ENCODE results near the gene TAGLN2.
A peak's percentile ranks its signal among the peaks of the same experiment; 100 is the strongest.

The TAGLN2 gene

DNA sequence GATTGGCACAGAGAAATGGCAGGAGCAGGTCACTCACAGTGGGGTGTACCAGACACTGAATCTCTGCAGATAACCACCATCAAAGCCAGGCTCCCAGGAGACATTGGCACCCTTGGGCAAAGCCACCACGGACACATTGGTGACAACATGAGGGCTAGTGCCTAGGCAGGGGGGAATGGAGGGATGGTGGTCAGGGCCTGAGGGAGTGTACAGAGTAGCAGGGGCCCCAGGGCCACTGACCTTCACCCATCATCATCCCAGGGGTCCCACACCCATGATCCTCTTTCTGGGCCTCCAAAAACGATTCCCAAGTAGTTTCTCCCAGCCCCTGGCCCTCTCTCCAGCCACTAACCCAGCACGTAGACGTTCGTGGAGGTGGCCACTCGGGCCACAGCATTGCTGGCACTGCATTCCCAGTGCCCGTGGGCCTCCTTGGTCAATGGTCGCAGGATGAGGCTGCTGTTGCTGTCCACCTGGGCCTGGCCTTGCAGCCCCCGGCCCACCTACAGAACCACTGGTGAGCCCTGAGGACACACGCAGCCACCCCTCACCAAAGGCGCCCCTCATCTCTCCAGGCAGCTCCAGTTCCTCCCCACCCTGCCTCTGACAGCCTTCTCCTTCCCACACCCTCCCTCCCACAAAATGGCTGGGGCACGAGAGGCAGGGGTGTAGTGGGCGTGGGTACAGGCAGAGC lies 5.9 kb upstream of the TAGLN2 start:
- no peak overlapping the region for H3K4me3 ChIP-seq (ENCODE audit: control insufficient read depth, low read depth, low read length)
- no peak for DNase-seq (ENCODE audit: low read depth)
- TF ChIP-seq, protein P1, sequence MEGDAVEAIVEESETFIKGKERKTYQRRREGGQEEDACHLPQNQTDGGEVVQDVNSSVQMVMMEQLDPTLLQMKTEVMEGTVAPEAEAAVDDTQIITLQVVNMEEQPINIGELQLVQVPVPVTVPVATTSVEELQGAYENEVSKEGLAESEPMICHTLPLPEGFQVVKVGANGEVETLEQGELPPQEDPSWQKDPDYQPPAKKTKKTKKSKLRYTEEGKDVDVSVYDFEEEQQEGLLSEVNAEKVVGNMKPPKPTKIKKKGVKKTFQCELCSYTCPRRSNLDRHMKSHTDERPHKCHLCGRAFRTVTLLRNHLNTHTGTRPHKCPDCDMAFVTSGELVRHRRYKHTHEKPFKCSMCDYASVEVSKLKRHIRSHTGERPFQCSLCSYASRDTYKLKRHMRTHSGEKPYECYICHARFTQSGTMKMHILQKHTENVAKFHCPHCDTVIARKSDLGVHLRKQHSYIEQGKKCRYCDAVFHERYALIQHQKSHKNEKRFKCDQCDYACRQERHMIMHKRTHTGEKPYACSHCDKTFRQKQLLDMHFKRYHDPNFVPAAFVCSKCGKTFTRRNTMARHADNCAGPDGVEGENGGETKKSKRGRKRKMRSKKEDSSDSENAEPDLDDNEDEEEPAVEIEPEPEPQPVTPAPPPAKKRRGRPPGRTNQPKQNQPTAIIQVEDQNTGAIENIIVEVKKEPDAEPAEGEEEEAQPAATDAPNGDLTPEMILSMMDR (conservative IDR thresholded peaks at IDR 0.05; ENCODE audit: control insufficient read depth, insufficient read depth, low read depth, low read length) = no peak

DNA sequence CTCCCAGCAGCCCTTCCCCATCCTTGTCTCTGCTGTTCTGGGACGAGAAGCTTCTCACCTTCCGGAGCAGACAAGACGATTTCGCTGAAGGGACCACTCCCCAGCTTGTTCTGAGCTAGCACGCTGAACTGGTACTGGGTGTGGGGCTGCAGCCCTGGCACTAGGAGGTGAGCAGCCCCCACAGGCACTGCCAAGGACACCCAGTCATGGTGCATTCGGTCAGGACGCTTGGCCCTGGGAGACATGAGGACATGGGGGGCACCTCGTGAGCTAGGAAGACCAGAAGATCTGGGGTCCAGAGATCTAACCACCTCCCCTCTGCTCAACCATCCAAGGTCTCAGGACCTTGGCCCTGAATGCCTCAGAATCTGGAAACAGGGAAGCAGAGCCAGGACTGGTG lies 5.3 kb upstream of the TAGLN2 start:
- TF ChIP-seq, protein P1 (conservative IDR thresholded peaks at IDR 0.05; ENCODE audit: control insufficient read depth, insufficient read depth, low read depth, low read length) = no peak
- no peak overlapping the region for H3K4me3 ChIP-seq (ENCODE audit: control insufficient read depth, low read depth, low read length)
- no peak for DNase-seq (ENCODE audit: low read depth)

DNA sequence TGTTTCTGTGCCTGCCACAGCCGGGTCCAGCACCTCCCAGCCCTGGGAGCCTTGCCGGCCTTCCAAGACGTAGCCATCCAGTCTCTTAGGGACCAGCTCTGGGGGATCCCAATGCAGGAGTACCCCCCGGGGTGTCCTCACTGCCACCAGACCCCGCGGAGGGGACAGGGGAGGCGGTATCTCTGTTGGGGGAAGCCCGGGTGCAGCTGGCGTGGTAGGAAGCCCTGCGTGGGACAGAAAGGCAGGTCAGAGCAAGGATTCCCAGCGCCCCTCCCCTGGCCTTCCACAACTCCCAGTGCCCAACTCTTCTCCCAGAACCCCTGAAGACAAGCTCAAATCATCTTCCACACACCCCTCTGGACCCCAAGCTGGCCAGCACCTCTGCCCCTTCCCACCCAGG lies 4.9 kb upstream of the TAGLN2 start:
- TF ChIP-seq, protein P1 (conservative IDR thresholded peaks at IDR 0.05; ENCODE audit: control insufficient read depth, insufficient read depth, low read depth, low read length) = no peak
- no peak overlapping the region for H3K4me3 ChIP-seq (ENCODE audit: control insufficient read depth, low read depth, low read length)
- no peak for DNase-seq (ENCODE audit: low read depth)

DNA sequence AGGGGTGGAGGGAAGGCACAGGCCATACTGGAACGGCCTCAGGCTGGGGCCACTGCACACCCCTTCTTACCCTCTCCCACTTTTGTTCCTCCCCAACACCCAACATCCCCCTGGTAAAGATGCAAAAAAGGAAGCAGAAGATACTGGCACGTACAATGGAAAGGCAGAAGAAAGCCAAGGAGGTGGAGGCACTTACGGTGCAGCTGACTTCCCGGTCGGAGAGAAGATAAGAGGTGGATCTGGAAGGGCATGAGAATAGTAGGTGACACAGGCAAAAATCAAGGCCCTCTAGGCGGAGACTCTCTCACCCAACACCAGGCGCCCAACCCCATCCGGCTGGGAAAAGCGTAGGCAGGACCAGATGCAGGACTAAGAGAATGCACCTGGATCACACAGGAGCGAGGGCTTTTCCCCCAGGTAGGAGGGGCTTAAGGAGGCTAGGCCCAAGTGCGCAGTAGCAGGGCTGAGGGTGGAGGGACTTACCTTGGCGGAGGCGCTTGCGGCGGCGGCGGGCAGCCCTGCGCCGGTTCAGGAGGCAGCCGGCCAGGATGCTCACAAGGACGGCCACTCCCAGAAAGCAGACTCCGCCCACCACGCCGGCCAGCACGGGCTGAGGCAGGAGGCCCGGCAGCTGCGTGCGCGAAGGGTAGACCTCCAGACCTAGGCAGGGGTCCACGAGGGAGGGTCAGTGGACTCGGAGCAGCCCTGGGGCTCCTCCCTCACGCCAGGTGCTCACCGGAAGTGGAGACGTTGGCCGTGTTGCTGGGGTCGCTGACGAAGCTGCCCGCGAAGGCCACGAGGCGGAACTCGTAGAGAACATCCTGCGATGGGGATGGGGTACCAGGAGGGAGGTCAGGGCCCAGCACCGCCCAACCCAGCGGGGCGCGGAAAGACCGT lies 4.1 kb upstream of the TAGLN2 start:
- H3K4me3 ChIP-seq (ENCODE audit: control insufficient read depth, low read depth, low read length) = no peak overlapping the region
- TF ChIP-seq, protein P1 (conservative IDR thresholded peaks at IDR 0.05; ENCODE audit: control insufficient read depth, insufficient read depth, low read depth, low read length) = no peak
- no peak for DNase-seq (ENCODE audit: low read depth)

DNA sequence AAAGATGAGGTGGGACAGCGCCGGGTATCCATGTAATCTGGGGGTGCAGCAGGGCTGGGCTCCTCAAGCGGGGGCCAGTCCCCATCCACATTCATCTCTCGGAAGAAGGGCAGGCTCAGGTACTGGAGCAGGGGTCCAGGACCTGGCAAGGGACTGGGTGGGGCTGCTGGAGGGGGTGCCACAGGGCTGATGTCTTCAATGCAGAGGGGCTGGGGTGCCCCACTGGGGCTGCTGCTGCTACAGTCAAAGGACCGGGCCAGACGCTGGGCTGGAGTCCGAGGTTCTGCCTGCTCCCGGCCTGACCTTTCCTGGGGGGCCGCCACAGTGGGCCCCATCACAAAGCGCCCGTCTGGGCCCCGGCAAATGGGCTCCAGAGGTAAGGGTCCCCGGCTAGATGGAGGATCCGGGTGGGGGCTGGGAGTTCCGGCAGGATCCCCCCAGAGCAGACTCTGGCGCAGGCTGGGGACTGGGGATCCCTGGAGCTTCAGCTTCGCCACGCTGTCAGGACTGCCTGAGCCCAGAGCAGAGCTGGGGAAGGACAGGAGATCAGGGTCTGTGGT lies 3.3 kb upstream of the TAGLN2 start:
- TF ChIP-seq, protein P1 (conservative IDR thresholded peaks at IDR 0.05; ENCODE audit: control insufficient read depth, insufficient read depth, low read depth, low read length) = no peak
- no peak for DNase-seq (ENCODE audit: low read depth)
- no peak overlapping the region for H3K4me3 ChIP-seq (ENCODE audit: control insufficient read depth, low read depth, low read length)

DNA sequence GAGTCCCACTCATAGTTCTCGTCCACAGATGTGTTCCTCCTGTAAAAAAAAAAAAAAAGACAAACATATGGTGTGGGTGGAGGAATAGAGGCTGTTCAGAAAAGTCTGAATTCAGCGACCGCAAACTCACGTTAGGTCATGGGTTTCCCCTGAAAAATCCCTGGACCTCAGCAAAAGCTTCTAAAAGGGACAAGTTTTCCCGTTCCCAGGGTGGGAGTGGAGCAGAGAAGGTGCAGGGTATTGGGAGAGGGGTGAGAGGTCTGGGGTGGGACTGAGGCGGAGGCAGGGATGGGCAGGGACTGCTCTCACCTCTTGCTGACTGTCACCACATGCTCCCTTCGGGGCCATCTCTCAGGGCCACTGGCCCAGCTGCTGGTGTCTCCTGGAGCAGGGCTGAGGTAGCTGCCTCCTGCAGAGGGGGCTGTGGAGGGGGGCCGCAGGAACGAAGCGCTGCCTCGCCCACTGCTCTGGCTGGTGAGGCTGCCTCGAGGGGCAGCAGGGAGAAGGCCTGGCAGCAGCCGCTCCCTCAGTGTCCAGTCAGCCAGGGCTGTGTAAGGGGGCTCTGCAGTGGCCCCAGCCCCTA lies 2.6 kb upstream of the TAGLN2 start:
- H3K4me3 ChIP-seq (ENCODE audit: control insufficient read depth, low read depth, low read length) = no peak overlapping the region
- TF ChIP-seq, protein P1 (conservative IDR thresholded peaks at IDR 0.05; ENCODE audit: control insufficient read depth, insufficient read depth, low read depth, low read length) = no peak
- peak; percentile 39 for DNase-seq (ENCODE audit: low read depth)

Measured in fibroblast of mammary gland (primary cell).